Uterus (tissue), 4 donors: ENCODE data around the gene TTC14. TPM values are rescaled to one million over a fixed set of nuclear protein-coding genes. Genes with fewer than 3 reads are reported as not detected.

Experiments used
- DNase-seq, 2 donors: peaks; one replicate each; pipeline ENCODE4 v3.0.0-alpha.2; 2019 to 2020
- H3K27ac ChIP-seq, 2 donors: fragments of 200-600 bp; sonication (generic); 1 replicate in 1 of 2; 2 replicates in 1 of 2; pipeline ENCODE4 v1.5.1; 2016 to 2018
- H3K27me3 ChIP-seq, 2 donors: fragments of 200-600 bp; sonication (generic); one replicate each; pipeline ENCODE4 v1.5.1; 2018 to 2019; ENCODE audit warnings: control low read depth in 1 of 2
- H3K36me3 ChIP-seq, 2 donors: fragments of 200-600 bp; sonication (generic); one replicate each; pipeline ENCODE4 v1.5.1; 2019; ENCODE audit warnings: control low read depth in 1 of 2
- H3K4me1 ChIP-seq, 2 donors: fragments of 200-600 bp; sonication (generic); one replicate each; pipeline ENCODE4 v1.5.1; 2018 to 2019; ENCODE audit warnings: control low read depth in 1 of 2
- H3K4me3 ChIP-seq, 2 donors: fragments of 200-600 bp; sonication (generic); 1 replicate in 1 of 2; 2 replicates in 1 of 2; pipeline ENCODE4 v1.5.1; 2018 to 2019; ENCODE audit warnings: mild to moderate bottlenecking in 1 of 2
- H3K9me3 ChIP-seq, 2 donors: fragments of 200-600 bp; sonication (generic); one replicate each; pipeline ENCODE4 v1.5.1; 2019; ENCODE audit warnings: control low read depth in 1 of 2
- POLR2A ChIP-seq, 2 donors: fragments of 450-650 bp; IDR thresholded peaks; one replicate each; pipeline ENCODE4 v1.6.1; 2016; ENCODE audit warnings: antibody characterized with exemption in 2 of 2, mild to moderate bottlenecking in 1 of 2, moderate library complexity in 1 of 2
- intact Hi-C: fragments of 100-400 bp; cut with DNase I; formaldehyde crosslinking; loops from one replicate; pipeline ENCODE4 v1.15.1; 2023; ENCODE audit warnings: low total_unique reads
- small RNA-seq: library from RNA; depleted of rRNA; stranded (forward); fragments of <200 nt; gene quantifications from one replicate; pipeline ENCODE3, GENCODE V24; 2016
- total RNA-seq, 4 donors: library from RNA; depleted of rRNA in 3 of 4; stranded (reverse); fragments of >200 nt in 3 of 4; gene quantifications; one replicate each; pipeline versions ENCODE4 v1.1.0 to v1.2.4, GENCODE V29; 2014 to 2023
- TF ChIP-seq, protein P1 (sequence below), 4 experiments: fragments of 200-600 bp in 2 of 4; fragments of 450-650 bp in 2 of 4; sonication (generic) in 2 of 4; IDR thresholded peaks; one replicate each; pipeline ENCODE4 v1.5.1; 2016 to 2019; ENCODE audit warnings: antibody characterized with exemption in 4 of 4, mild to moderate bottlenecking in 2 of 4, moderate library complexity in 1 of 4
- donor health status: DM: yes; HTN: yes; CAD: no.

The TTC14 gene
- total RNA-seq, 4 donors from 2014 or later, result 29.7 to 90.1 (median 54.0) TPM

DNA sequence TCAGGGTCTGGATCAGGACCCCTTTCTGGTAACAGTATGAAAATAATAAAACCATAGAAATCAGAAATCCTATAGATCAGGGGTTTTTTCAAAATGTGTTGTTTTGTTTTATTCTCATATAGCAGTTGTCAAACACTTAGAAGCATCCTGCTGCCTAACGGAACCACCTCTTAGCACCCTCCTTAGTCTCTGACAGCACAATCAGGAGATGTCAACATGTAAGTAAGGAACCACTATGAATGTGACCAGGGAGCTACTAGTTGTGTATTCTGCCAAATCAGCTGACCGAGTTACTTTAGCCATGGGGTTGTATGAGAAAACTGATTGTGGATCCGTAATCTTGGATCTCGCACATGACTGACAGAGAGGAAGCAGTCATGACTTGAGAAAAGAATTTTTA lies 55.1 kb downstream of the TTC14 start:
- H3K9me3 ChIP-seq, result no peaks in the 10 kb centered on the region
- no peak overlapping the region for H3K4me3 ChIP-seq
- no peaks in the 10 kb centered on the region for H3K36me3 ChIP-seq
- TF ChIP-seq, protein P1, sequence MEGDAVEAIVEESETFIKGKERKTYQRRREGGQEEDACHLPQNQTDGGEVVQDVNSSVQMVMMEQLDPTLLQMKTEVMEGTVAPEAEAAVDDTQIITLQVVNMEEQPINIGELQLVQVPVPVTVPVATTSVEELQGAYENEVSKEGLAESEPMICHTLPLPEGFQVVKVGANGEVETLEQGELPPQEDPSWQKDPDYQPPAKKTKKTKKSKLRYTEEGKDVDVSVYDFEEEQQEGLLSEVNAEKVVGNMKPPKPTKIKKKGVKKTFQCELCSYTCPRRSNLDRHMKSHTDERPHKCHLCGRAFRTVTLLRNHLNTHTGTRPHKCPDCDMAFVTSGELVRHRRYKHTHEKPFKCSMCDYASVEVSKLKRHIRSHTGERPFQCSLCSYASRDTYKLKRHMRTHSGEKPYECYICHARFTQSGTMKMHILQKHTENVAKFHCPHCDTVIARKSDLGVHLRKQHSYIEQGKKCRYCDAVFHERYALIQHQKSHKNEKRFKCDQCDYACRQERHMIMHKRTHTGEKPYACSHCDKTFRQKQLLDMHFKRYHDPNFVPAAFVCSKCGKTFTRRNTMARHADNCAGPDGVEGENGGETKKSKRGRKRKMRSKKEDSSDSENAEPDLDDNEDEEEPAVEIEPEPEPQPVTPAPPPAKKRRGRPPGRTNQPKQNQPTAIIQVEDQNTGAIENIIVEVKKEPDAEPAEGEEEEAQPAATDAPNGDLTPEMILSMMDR (IDR thresholded peaks at IDR 0.05), result no peak
- no peak for TF ChIP-seq POLR2A (IDR thresholded peaks at IDR 0.05)
- no peak for DNase-seq
- no peaks in the 10 kb centered on the region for H3K4me1 ChIP-seq
- intact Hi-C loops, result no loop called here
- no peaks in the 10 kb centered on the region for H3K27me3 ChIP-seq
- no peak overlapping the region for H3K27ac ChIP-seq

Small RNA genes within 50 kb of the gene (small RNA-seq; reads per million reads assigned to genes)
- gene AC068298.1 (not detected), gene RNU6-486P (not detected)

Other genes with a start within 250 kb of the TTC14 start
- gene CCDC39, start 77.3 kb downstream of the TTC14 start, total RNA-seq, result 1 to 10 TPM in 1 of 4 donors, not detected in 3; 1.5 TPM